Central memory CD8-positive, alpha-beta T cell (primary cell): ENCODE measurements around the gene LDB2.

Source experiments
- ATAC-seq: fragments of 150-1000 bp; cut with Tn5 transposase; replicated peaks from 2 replicates; pipeline ENCODE4 v1.10.0; 2022; ENCODE audit warnings: mild to moderate bottlenecking, moderate FRiP score, moderate number of reproducible peaks; ENCODE audit not compliant: poor library complexity, severe bottlenecking; ENCODE audit errors: extremely low read depth
- DNase-seq, 2 donors: peaks; one replicate each; pipeline ENCODE4 v3.0.0; 2021; ENCODE audit warnings: low spot score in 2 of 2
- H3K27ac Mint-ChIP-seq: one replicate; pipeline ENCODE4 v1.8.0; 2022; ENCODE audit warnings: low read depth, mild to moderate bottlenecking, moderate library complexity, mixed read lengths
- H3K27me3 Mint-ChIP-seq: one replicate; pipeline ENCODE4 v1.8.0; 2022; ENCODE audit warnings: mixed read lengths
- H3K36me3 Mint-ChIP-seq: one replicate; pipeline ENCODE4 v1.8.0; 2022; ENCODE audit warnings: mild to moderate bottlenecking, moderate library complexity, mixed read lengths; ENCODE audit not compliant: insufficient read depth
- H3K4me1 Mint-ChIP-seq: one replicate; pipeline ENCODE4 v1.8.0; 2022; ENCODE audit warnings: mixed read lengths
- H3K4me3 Mint-ChIP-seq: one replicate; pipeline ENCODE4 v1.8.0; 2022; ENCODE audit warnings: mild to moderate bottlenecking, moderate library complexity, mixed read lengths
- H3K9me3 Mint-ChIP-seq: one replicate; pipeline ENCODE4 v1.8.0; 2022; ENCODE audit warnings: mixed read lengths

Gene LDB2

GRCh38 chr4:16728849-16729248 lies 169.6 kb downstream of the LDB2 start:
- Mint-ChIP-seq H3K36me3 (no peaks in the 10 kb centered on the region), H3K27ac (no peak overlapping the region), H3K9me3 (peaks cover 8% of the 10 kb centered on the region), H3K27me3 (peaks cover 37% of the 10 kb centered on the region), H3K4me1 (no peaks in the 10 kb centered on the region), H3K4me3 (no peak overlapping the region)
- DNase-seq (no peak), ATAC-seq (no peak)

DNA sequence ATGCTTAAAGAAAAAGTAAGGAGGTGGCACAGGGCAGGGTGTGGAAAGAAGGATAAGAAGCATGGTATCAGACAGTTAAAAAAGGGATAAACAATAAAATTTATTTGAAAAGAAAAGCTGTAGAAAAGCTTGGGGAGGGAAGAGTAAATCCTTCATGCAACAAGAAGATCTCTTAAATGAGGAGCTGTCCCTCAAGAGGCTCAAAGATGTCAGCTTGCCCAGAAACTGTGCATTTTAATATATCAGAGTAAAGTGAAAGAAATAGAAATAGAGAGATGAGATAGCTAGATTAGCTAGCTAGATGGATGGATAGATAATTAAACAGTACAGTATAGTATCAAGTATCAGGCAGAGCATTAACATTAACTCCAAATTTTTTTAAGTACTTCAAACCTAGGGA lies 170.3 kb downstream of the LDB2 start:
- no peak for DNase-seq
- H3K36me3 Mint-ChIP-seq: no peaks in the 10 kb centered on the region
- peaks cover 12% of the 10 kb centered on the region for H3K9me3 Mint-ChIP-seq
- ATAC-seq: no peak
- no peak overlapping the region for H3K27ac Mint-ChIP-seq
- H3K4me1 Mint-ChIP-seq: no peaks in the 10 kb centered on the region
- no peak overlapping the region for H3K4me3 Mint-ChIP-seq
- H3K27me3 Mint-ChIP-seq: peaks cover 44% of the 10 kb centered on the region

DNA sequence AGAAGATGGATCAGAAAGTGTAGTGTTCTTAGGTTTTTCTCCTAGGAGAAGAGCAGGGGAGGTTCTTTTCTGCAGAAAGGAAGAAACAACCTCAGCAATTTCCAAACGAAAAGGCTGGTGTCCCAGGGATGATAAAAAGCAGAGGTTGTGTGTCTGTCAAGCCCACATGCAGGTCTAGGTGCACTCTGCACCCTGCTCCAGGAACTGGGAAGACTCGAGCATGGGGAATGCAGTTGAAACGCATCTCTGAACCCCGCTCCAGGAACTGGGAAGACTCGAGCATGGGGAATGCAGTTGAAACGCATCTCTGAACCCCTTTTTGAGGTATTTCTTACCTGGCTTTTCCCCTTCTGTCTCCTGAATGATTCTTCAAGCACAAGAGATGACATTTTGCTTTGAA lies 171.2 kb downstream of the LDB2 start:
- no peak for DNase-seq
- H3K4me3 Mint-ChIP-seq: no peak overlapping the region
- H3K9me3 Mint-ChIP-seq: peaks cover 12% of the 10 kb centered on the region
- H3K36me3 Mint-ChIP-seq: no peaks in the 10 kb centered on the region
- no peaks in the 10 kb centered on the region for H3K4me1 Mint-ChIP-seq
- H3K27ac Mint-ChIP-seq: no peak overlapping the region
- H3K27me3 Mint-ChIP-seq: peaks cover 49% of the 10 kb centered on the region
- no peak for ATAC-seq

GRCh38 chr4:16726368-16727050 lies 171.9 kb downstream of the LDB2 start:
- no peaks in the 10 kb centered on the region for H3K36me3 Mint-ChIP-seq
- no peak for ATAC-seq
- peaks cover 49% of the 10 kb centered on the region for H3K27me3 Mint-ChIP-seq

GRCh38 chr4:16725252-16725651 lies 173.2 kb downstream of the LDB2 start:
- H3K4me3 Mint-ChIP-seq: no peak overlapping the region
- peaks cover 49% of the 10 kb centered on the region for H3K27me3 Mint-ChIP-seq
- no peak overlapping the region for H3K27ac Mint-ChIP-seq
- ATAC-seq (no peak), DNase-seq (no peak)
- H3K9me3 Mint-ChIP-seq: peaks cover 12% of the 10 kb centered on the region
- no peaks in the 10 kb centered on the region for H3K4me1 Mint-ChIP-seq
- no peaks in the 10 kb centered on the region for H3K36me3 Mint-ChIP-seq

More at GRCh38 chr4:16726368-16727050, 171.9 kb downstream of the LDB2 start:
- no peak for DNase-seq
- no peak overlapping the region for H3K4me3 Mint-ChIP-seq
- peaks cover 12% of the 10 kb centered on the region for H3K9me3 Mint-ChIP-seq
- H3K27ac Mint-ChIP-seq: no peak overlapping the region
- no peaks in the 10 kb centered on the region for H3K4me1 Mint-ChIP-seq

- ATAC-seq: no peak
- peaks cover 12% of the 10 kb centered on the region for H3K9me3 Mint-ChIP-seq
- H3K27me3 Mint-ChIP-seq: peaks cover 25% of the 10 kb centered on the region
- H3K27ac Mint-ChIP-seq: no peak overlapping the region
- no peak overlapping the region for H3K4me3 Mint-ChIP-seq
- DNase-seq: no peak
- no peaks in the 10 kb centered on the region for H3K36me3 Mint-ChIP-seq
- no peaks in the 10 kb centered on the region for H3K4me1 Mint-ChIP-seq
These were observed 176.0 kb downstream of the LDB2 start for GRCh38 chr4:16722416-16722815.

- H3K4me3 Mint-ChIP-seq: no peak overlapping the region
- H3K9me3 Mint-ChIP-seq: peaks cover 12% of the 10 kb centered on the region
- ATAC-seq (no peak), DNase-seq (no peak)
- H3K27me3 Mint-ChIP-seq: peaks cover 18% of the 10 kb centered on the region
- no peak overlapping the region for H3K27ac Mint-ChIP-seq
- H3K4me1 Mint-ChIP-seq: no peaks in the 10 kb centered on the region
- no peaks in the 10 kb centered on the region for H3K36me3 Mint-ChIP-seq
These were observed 176.7 kb downstream of the LDB2 start for GRCh38 chr4:16721613-16722291.

- ATAC-seq: no peak
These were observed 177.7 kb downstream of the LDB2 start for GRCh38 chr4:16720761-16721160.

DNA sequence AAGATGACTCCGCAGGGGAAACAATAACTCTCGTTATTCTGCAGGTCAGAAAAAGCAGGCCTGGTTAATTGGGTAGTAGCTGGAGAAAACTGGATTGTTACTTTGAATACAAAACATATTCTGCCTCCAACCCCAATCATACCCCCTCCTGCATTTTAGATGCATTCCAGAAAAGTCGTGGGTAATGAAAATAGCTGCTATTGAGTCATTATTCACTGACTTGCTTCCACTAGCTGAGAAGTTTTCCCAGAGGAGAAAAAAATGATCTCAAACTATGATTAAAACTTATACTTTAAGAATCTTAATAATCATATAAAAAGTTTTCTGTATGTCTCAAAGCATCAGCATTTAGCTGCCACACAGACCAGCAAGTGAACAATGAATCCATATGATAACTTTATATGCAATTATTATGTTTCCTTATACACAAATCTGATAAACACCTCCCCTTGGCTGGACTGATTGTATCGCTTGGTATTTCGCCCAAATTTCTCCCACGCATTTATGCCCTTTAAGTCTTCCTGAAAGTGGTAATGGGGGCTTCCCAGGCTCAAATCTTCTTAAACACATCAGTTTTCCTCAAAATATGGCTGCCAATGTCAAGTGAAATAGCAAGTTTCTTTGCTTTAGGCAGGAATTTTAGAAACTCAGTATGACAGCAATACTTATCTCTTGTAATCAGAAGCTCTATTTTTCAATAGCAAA lies 181.0 kb downstream of the LDB2 start:
- DNase-seq (no peak), ATAC-seq (no peak)
- H3K27me3 Mint-ChIP-seq: no peaks in the 10 kb centered on the region
- no peaks in the 10 kb centered on the region for H3K36me3 Mint-ChIP-seq
- H3K4me1 Mint-ChIP-seq: no peaks in the 10 kb centered on the region
- H3K4me3 Mint-ChIP-seq: no peak overlapping the region
- no peak overlapping the region for H3K27ac Mint-ChIP-seq
- H3K9me3 Mint-ChIP-seq: no peaks in the 10 kb centered on the region

More at GRCh38 chr4:16720761-16721160, 177.7 kb downstream of the LDB2 start:
- no peak for DNase-seq
- H3K4me3 Mint-ChIP-seq: no peak overlapping the region
- peaks cover 18% of the 10 kb centered on the region for H3K27me3 Mint-ChIP-seq
- H3K36me3 Mint-ChIP-seq: no peaks in the 10 kb centered on the region
- H3K4me1 Mint-ChIP-seq: no peaks in the 10 kb centered on the region
- H3K9me3 Mint-ChIP-seq: peaks cover 11% of the 10 kb centered on the region
- H3K27ac Mint-ChIP-seq: no peak overlapping the region

GRCh38 chr4:16715482-16715881 lies 183.0 kb downstream of the LDB2 start:
- DNase-seq: no peak
- H3K36me3 Mint-ChIP-seq: no peaks in the 10 kb centered on the region

DNA sequence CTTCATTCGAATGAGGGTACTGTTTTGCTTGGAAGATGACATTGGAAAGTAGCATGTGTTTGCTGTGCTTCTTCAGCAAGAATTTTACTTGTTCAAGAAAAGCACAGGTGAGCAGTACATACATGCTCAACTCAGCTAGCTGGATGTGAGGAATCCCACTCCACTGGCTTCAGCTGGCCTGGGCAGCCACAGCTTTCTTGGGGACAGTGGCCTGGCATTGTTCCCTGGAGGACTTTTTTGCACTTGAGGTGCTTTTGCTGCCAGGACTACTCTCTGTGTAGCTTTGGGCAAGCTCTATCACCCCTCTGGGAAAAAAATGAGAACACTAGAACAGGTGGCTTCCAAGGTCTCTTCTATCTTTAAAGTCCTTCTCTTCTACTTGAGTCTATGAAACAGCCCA lies 184.3 kb downstream of the LDB2 start:
- Mint-ChIP-seq H3K9me3 (no peaks in the 10 kb centered on the region), H3K36me3 (no peaks in the 10 kb centered on the region), H3K4me3 (no peak overlapping the region), H3K4me1 (no peaks in the 10 kb centered on the region), H3K27ac (no peak overlapping the region), H3K27me3 (peaks cover 13% of the 10 kb centered on the region)
- ATAC-seq (no peak), DNase-seq (no peak)

More at GRCh38 chr4:16715482-16715881, 183.0 kb downstream of the LDB2 start:
- no peaks in the 10 kb centered on the region for H3K4me1 Mint-ChIP-seq
- no peaks in the 10 kb centered on the region for H3K9me3 Mint-ChIP-seq
- peaks cover 11% of the 10 kb centered on the region for H3K27me3 Mint-ChIP-seq
- no peak for ATAC-seq
- no peak overlapping the region for H3K27ac Mint-ChIP-seq
- H3K4me3 Mint-ChIP-seq: no peak overlapping the region

- ATAC-seq: no peak
- Mint-ChIP-seq H3K36me3 (no peaks in the 10 kb centered on the region), H3K4me3 (no peak overlapping the region), H3K4me1 (no peaks in the 10 kb centered on the region), H3K9me3 (no peaks in the 10 kb centered on the region), H3K27me3 (peaks cover 15% of the 10 kb centered on the region), H3K27ac (no peak overlapping the region)
- DNase-seq: no peak
These were observed 184.7 kb downstream of the LDB2 start for GRCh38 chr4:16713696-16714095.

GRCh38 chr4:16713271-16713670 lies 185.2 kb downstream of the LDB2 start:
- ATAC-seq (no peak), DNase-seq (no peak)
- Mint-ChIP-seq H3K36me3 (no peaks in the 10 kb centered on the region), H3K27me3 (peaks cover 19% of the 10 kb centered on the region), H3K9me3 (peaks cover 4% of the 10 kb centered on the region), H3K4me1 (no peaks in the 10 kb centered on the region), H3K4me3 (no peak overlapping the region), H3K27ac (no peak overlapping the region)
